ENCODE measurements around the gene MERTK. TPM values are rescaled to one million over a fixed set of nuclear protein-coding genes. Genes with fewer than 3 reads are reported as not detected.

MERTK gene
- total and polyA plus RNA-seq, 2 of the 13 experiments (the other 11 are each of a cell fraction or from before 2014, with no cell fraction given) = 37.3 to 44.7 TPM

- peak; percentile 77; the same call in 1 of the 2 replicates for TF ChIP-seq ZNF414 (CRISPR knock-in tag; IDR thresholded peaks at IDR 0.05)
- TF ChIP-seq KMT2B (CRISPR knock-in tag; IDR thresholded peaks at IDR 0.05) = peak; percentile 95
- TF ChIP-seq GTF2F1 (IDR thresholded peaks at IDR 0.05; ENCODE audit: low read length) = no peak
- TF ChIP-seq DNMT1 (CRISPR knock-in tag; IDR thresholded peaks at IDR 0.05) = no peak
- TF ChIP-seq RXRA (CRISPR knock-in tag; IDR thresholded peaks at IDR 0.05) = peak; percentile 64
- peak; percentile 86; the same call in 1 of the 2 replicates for TF ChIP-seq ZBTB8A (CRISPR knock-in tag; IDR thresholded peaks at IDR 0.05; ENCODE audit: borderline replicate concordance, low read depth)
- peak; percentile 30 for TF ChIP-seq PTBP1 (IDR thresholded peaks at IDR 0.05; ENCODE audit: low read depth, low read length, poor library complexity, severe bottlenecking)
- peak; percentile 23; the same call in 1 of the 2 replicates for TF ChIP-seq RCOR2 (CRISPR knock-in tag; IDR thresholded peaks at IDR 0.05)
- no peak for TF ChIP-seq JDP2 (CRISPR knock-in tag; IDR thresholded peaks at IDR 0.05; ENCODE audit: borderline replicate concordance)
- TF ChIP-seq ZNF550 (CRISPR knock-in tag; IDR thresholded peaks at IDR 0.05; ENCODE audit: borderline replicate concordance) = 0 out of 2 replicates have a peak, but pooled peaks have one; percentile 36
- no peak for TF ChIP-seq RAD51 (IDR thresholded peaks at IDR 0.05; ENCODE audit: borderline replicate concordance)
- no peak for TF ChIP-seq KLF11 (CRISPR knock-in tag; IDR thresholded peaks at IDR 0.05)
- TF ChIP-seq SALL1 (CRISPR knock-in tag; IDR thresholded peaks at IDR 0.05) = peak; percentile 85
- TF ChIP-seq ZBTB7B (CRISPR knock-in tag; IDR thresholded peaks at IDR 0.05) = peak; percentile 33; the same call in 1 of the 2 replicates
- peak; percentile 53 for TF ChIP-seq ZNF33B (CRISPR knock-in tag; IDR thresholded peaks at IDR 0.05)
- TF ChIP-seq ZNF709 (CRISPR knock-in tag; IDR thresholded peaks at IDR 0.05) = peak; percentile 95
- TF ChIP-seq ZNF782 (CRISPR knock-in tag; IDR thresholded peaks at IDR 0.05; ENCODE audit: borderline replicate concordance) = peak; percentile 94; the same call in 1 of the 2 replicates
- TF ChIP-seq U2AF2 (IDR thresholded peaks at IDR 0.05; ENCODE audit: low read depth, low read length) = peak; percentile 15; the same call in 1 of the 2 replicates
- no peak for TF ChIP-seq KDM6A (CRISPR knock-in tag; IDR thresholded peaks at IDR 0.05; ENCODE audit: low read depth)
- TF ChIP-seq ZNF263 (CRISPR knock-in tag; IDR thresholded peaks at IDR 0.05) = peak; percentile 86
- 0 out of 2 replicates have a peak, but pooled peaks have one; percentile 48 for TF ChIP-seq FLYWCH1 (CRISPR knock-in tag; IDR thresholded peaks at IDR 0.05)
- TF ChIP-seq ZNF549 (CRISPR knock-in tag; IDR thresholded peaks at IDR 0.05) = no peak
- TF ChIP-seq RARG (CRISPR knock-in tag; IDR thresholded peaks at IDR 0.05; ENCODE audit: low read depth) = no peak
- TF ChIP-seq ZNF570 (CRISPR knock-in tag; IDR thresholded peaks at IDR 0.05; ENCODE audit: borderline replicate concordance) = peak; percentile 93; the same call in 1 of the 2 replicates
- peak; percentile 61 for TF ChIP-seq GMEB2 (CRISPR knock-in tag; IDR thresholded peaks at IDR 0.05; ENCODE audit: low read depth)
- peak; percentile 86 for TF ChIP-seq HIVEP1 (CRISPR knock-in tag; IDR thresholded peaks at IDR 0.05)
- TF ChIP-seq MIER3 (CRISPR knock-in tag; IDR thresholded peaks at IDR 0.05; ENCODE audit: borderline replicate concordance) = peak; percentile 62; the same call in 1 of the 2 replicates
- peak; percentile 92 for TF ChIP-seq HNF1B (CRISPR knock-in tag; IDR thresholded peaks at IDR 0.05)
- no peak for TF ChIP-seq ZNF207 (IDR thresholded peaks at IDR 0.05; ENCODE audit: borderline replicate concordance)
Measured at GRCh38 chr2:111883661-111884591, 14.5 kb upstream of the MERTK start, which contains the start of gene ANAPC1 (continued).
